Cardiac fibroblast (primary cell): Measurements from ENCODE around the gene PLIN5.
"Not testable (repeated sequence)": the region's sequence is repeated elsewhere in the genome, so short reads cannot be mapped to it uniquely, and the experiment has no call there.

Source experiments
- DNase-seq, 2 donors: peaks; one replicate each; pipeline versions ENCODE4 v3.0.0 to v3.0.0-alpha.2; 2010; ENCODE audit warnings: low read depth in 2 of 2
- H3K4me3 ChIP-seq, 2 donors: replicated peaks in 1 of 2; 1 replicate in 1 of 2; 2 replicates in 1 of 2; pipeline ENCODE4 v1.5.1; 2011; ENCODE audit warnings: low read depth in 2 of 2, low read length in 2 of 2, mild to moderate bottlenecking in 2 of 2, moderate library complexity in 1 of 2
- TF ChIP-seq, protein P1 (sequence below): IDR thresholded peaks from one replicate; pipeline ENCODE4 v1.5.1; 2011; ENCODE audit warnings: low read depth, mild to moderate bottlenecking, low read length, inconsistent platforms

The PLIN5 gene

DNA sequence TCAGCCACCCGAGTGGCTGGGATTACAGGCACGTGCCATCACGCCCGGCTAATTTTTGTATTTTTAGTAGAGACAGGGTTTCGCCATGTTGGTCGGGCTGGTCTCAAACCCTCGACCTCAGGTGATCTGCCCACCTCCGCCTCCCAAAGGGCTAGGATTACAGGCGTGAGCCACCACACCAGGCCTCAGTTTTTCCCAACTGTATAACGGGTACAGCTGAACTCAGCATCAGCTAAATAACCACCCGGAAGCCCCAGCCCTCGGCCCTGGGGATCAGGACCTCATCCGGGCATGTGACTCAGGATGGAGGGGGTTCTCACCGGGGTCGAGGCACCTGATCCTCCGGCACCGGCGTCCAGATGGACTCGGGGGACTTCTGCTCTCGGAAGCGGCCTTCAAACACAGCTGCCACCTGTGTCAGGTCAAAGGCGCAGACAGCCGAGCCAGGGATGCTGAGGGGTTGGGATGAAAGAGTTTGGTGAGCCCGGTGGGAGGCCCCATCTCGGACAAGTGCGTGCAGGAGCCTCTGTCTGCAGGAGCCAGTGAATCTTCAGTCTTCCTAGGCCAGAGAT, 15.5 kb upstream of the PLIN5 start:
- H3K4me3 ChIP-seq = no peak overlapping the region
- TF ChIP-seq, protein P1, sequence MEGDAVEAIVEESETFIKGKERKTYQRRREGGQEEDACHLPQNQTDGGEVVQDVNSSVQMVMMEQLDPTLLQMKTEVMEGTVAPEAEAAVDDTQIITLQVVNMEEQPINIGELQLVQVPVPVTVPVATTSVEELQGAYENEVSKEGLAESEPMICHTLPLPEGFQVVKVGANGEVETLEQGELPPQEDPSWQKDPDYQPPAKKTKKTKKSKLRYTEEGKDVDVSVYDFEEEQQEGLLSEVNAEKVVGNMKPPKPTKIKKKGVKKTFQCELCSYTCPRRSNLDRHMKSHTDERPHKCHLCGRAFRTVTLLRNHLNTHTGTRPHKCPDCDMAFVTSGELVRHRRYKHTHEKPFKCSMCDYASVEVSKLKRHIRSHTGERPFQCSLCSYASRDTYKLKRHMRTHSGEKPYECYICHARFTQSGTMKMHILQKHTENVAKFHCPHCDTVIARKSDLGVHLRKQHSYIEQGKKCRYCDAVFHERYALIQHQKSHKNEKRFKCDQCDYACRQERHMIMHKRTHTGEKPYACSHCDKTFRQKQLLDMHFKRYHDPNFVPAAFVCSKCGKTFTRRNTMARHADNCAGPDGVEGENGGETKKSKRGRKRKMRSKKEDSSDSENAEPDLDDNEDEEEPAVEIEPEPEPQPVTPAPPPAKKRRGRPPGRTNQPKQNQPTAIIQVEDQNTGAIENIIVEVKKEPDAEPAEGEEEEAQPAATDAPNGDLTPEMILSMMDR = no peak
- DNase-seq = no peak

DNA sequence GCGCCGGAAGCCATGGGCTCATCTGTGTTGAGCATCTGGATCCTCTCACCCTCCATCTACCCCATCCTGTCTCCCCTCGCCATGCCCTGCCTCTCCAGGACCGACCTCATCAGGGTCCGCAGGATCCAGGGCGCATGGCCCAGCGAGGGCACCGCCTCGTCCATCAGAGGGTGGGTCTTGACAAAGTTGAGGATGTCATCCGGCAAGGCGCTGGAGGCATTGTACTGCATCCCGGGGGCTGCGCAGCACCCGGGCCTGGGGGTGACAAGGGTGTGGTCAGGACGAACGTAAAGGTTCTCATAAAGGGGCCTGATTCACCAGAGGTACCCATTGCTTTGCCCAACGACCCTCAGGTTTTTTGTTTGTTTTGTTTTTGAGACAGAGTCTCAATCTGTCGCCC, 15.0 kb upstream of the PLIN5 start:
- no peak overlapping the region for H3K4me3 ChIP-seq
- DNase-seq = no peak
- TF ChIP-seq, protein P1 = no peak

DNA sequence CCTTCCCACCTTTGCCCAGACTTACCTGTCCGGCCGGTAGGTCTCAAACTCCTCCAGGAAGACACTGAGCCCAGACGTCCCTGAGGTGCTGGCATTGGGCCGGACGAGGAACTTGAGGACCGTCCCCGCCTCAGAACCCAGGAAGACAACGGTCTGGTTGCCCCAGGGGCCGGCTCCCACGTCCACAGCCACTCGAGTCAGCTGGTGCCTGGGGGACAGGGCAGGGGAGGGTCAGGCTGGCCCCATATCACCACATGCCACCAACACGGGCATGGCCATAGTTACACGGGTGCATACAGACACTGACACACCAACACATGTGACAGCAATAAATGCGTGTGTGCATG, 13.2 kb upstream of the PLIN5 start:
- no peak overlapping the region for H3K4me3 ChIP-seq
- no peak for DNase-seq
- TF ChIP-seq, protein P1 = no peak

DNA sequence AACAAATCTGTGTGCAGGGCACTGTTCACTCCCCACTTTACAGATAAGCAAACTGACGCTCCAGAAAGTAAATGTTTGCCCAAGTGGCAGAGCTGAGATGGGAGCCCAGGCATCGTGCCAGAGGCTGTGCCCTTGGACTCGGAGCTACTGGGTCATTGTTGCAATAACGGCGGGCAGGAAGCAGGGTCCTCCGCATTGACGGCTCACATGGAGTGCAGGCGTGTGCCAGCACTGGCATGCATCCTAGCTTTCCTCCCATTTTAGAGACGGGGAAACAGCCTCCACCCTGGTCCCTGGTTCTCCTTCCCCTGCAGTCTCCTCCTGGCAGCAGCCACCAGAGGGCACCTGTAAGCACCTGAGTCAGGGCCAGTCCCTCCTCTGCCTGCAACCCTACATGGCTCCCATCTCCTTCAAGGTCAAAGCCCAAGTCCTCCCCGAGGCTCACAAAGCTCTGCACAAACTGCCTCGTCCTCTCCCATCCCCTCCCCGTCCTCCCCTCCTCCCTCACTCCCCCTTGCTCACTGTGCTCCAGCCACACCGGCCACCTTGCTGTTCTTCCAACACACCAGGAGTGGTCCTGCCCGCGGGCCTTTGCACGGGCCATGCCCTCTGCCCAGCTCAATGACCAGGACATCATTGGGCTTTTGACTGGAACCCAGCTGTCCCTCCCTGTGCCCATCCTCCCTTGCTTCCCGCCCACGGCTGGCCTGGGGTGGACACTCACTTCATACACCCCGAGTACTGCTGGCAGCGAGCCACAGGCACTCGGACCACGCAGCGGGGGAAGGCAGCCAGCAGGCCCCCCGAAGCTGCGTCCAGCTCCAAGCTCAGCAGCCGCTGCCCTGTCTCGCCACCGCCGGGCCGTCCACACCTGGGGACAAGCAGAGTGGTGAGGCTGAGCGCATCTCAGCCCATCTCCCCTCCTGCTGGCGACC, 12.5 kb upstream of the PLIN5 start:
- peak; percentile 29 to 39 for DNase-seq
- no peak overlapping the region for H3K4me3 ChIP-seq

DNA sequence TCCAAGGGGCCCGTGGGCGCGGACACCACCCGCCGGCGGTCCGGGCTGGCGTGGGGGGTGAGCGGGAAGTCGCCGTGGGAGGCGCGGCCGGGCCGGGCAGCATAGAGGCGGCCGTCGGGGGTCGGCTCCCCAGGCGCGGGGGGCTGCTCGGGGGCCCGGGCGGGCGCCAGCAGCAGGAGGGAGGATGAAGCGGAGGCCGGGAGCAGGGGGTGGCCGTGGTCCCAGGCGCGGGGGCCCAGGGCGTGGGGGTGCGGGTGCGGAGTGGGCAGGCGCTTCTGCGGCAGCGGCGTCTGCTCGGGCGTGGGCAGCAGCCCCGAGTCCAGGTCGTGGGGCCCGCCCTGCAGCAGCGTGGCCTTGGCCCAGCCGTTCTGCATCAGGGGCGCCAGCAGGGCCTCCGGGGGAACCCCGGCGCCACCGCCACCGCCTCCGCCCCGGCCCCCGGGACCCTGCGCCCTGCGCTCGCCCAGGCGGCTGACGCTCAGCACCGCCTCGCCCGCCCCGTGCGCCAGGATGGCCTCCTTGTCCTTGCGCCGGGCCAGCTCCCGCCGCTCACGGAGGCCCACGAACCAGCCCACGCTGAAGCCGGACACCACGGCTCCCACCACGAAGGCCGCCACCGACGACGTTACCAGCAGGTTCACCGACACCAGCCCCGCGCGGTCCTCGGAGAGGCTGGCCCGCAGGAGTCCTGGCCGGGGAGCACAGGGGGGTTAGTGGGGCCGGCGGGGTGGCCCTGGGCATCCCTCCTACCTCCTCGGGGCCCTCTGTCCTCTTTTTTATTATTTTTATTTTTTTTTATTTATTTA, 9.0 kb upstream of the PLIN5 start:
- no peak overlapping the region for H3K4me3 ChIP-seq
- no peak for DNase-seq
- TF ChIP-seq, protein P1 = no peak

More for the DNA sequence above, 12.5 kb upstream of the PLIN5 start:
- TF ChIP-seq, protein P1 = peak; percentile 47

DNA sequence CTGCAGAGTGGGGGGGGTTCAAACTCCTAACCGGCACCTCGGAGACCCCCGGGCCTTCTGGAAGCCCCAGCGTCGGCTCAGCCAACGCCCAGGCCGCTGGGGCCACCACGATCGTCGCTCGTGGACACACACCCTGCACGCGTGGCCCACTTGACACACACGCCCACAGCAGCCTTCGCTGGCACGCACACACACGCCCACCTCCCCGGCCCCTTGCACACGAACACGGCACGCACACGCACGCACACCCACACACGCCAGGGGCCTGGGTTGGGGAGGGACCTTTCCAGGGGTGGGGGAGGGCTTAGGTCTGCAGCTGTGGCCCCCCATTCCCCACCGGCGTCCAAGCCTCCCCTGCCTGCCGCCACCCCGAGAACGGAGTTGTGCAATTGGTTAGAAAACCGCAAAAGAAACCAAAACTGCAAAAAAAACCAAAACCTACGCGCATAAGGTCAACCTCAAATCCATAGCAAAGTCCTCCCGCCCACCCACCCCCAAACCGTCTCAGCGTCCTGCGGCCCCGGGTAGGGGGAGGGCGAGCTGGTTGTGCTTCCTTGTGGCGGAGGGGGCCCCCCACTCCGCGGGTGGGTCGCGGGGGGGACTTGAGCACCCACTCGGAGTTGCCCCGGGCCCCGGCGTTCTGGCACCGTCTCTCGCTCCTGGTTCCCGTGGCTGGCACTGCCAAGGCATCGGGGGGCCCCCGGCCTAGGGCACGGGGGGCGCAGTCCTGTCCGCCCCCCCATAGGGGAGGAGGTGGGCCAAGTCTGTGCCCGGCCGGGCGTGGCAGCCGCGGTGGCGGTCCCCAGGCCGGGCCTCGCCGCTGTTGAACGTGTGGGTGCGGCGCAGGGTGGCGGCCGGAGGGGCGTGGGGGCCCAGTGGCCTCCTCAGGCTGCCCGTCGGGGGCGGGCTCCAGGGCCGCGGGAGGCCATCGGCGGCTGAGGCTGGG, 8.1 kb upstream of the PLIN5 start:
- no peak overlapping the region for H3K4me3 ChIP-seq
- DNase-seq = no peak
- TF ChIP-seq, protein P1 = no peak

DNA sequence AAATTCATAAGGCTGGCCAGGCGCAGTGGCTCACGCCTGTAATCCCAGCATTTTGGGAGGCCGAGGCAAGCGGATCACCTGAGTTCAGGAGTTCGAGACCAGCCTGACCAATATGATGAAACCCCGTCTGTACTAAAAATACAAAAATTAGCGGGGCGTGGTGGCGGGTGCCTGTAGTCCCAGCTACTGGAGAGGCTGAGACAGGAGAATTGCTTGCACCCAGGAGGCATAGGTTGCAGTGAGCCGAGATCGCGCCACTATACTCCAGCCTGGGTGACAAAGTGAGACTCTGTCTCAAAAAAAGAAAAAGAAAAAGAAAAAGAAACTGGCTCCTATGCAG, 6.8 kb upstream of the PLIN5 start:
- H3K4me3 ChIP-seq, DNase-seq: not testable (repeated sequence)
